Activated naive CD8-positive, alpha-beta T cell treated with anti-CD3 and anti-CD28 coated beads for 36 hours (primary cell): ENCODE data around the gene SH2D3C. TPM values are rescaled to one million over a fixed set of nuclear protein-coding genes. Genes with fewer than 3 reads are reported as not detected.
"Not testable (repeated sequence)": the region's sequence is repeated elsewhere in the genome, so short reads cannot be mapped to it uniquely, and the experiment has no call there.

Experiments
- DNase-seq: peaks from one replicate; pipeline ENCODE4 v3.0.0; 2021
- H3K27ac Mint-ChIP-seq: one replicate; pipeline ENCODE4 v1.8.0; 2022; ENCODE audit warnings: mild to moderate bottlenecking, moderate library complexity, mixed read lengths
- H3K27me3 Mint-ChIP-seq: one replicate; pipeline ENCODE4 v1.8.0; 2022; ENCODE audit warnings: mild to moderate bottlenecking, mixed read lengths
- H3K36me3 Mint-ChIP-seq: one replicate; pipeline ENCODE4 v1.8.0; 2021; ENCODE audit warnings: mild to moderate bottlenecking, mixed read lengths
- H3K4me1 Mint-ChIP-seq: one replicate; pipeline ENCODE4 v1.8.0; 2021; ENCODE audit warnings: mixed read lengths
- H3K4me3 Mint-ChIP-seq: one replicate; pipeline ENCODE4 v1.8.0; 2022; ENCODE audit warnings: mild to moderate bottlenecking, moderate library complexity, mixed read lengths
- H3K9me3 Mint-ChIP-seq: one replicate; pipeline ENCODE4 v1.8.0; 2022; ENCODE audit warnings: mixed read lengths
- total RNA-seq, 2 experiments: library from RNA; stranded (reverse); gene quantifications; one replicate each; pipeline ENCODE4 v1.2.3, GENCODE V29; 2021

Gene SH2D3C
- total RNA-seq, 2 experiments from 2014 or later, result 20.4 to 21.5 TPM

GRCh38 chr9:127781806-127782205 lies 3.3 kb upstream of the SH2D3C start:
- Mint-ChIP-seq H3K36me3 (peaks cover 16% of the 10 kb centered on the region), H3K4me3 (peak overlapping the region; percentile 47), H3K9me3 (no peaks in the 10 kb centered on the region), H3K4me1 (peaks cover 54% of the 10 kb centered on the region), H3K27ac (peak overlapping the region; percentile 95), H3K27me3 (no peaks in the 10 kb centered on the region)
- DNase-seq, result no peak

GRCh38 chr9:127780909-127781308 lies 2.4 kb upstream of the SH2D3C start:
- Mint-ChIP-seq H3K36me3 (peaks cover 12% of the 10 kb centered on the region), H3K27ac (peak overlapping the region; percentile 97), H3K4me1 (peaks cover 55% of the 10 kb centered on the region)
- not testable (repeated sequence) for H3K27me3 Mint-ChIP-seq, H3K4me3 Mint-ChIP-seq, DNase-seq, H3K9me3 Mint-ChIP-seq

DNA sequence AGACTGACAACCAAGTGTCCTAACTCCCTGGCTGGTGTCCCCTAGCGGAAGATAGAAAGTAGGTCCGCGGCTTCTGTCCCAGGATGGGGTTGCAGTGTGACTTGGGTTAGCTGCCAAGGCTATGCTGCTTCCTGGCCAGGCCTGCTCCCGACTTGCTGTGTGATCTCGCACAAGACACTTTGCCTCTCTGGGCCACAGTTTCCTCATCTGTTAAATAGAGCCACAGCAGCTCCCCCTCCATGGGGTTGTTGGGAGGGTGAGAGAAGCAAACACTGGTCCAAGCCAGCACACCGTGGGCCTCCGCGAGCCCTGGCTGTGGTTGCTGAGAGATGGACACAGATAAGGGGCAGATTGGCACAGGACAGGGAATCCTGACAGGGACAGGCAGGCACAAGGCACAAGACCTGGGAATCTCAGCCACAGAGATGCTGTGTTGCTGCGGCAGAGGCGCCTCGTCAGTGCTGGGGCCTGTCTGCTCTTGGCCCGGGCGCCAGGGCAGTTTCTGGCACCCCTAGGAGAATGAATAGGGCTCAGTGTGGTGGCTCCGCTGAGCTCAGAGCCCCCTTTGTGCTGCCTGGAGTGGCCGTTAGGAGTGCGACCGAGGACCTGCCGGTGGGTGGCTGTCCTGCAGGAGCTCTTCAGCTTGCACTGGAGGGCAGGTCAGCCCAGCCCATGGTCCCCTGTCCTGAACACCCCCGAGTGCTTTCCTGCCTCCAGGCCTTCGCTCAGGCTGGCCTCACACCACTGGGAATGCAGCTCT lies 1.8 kb upstream of the SH2D3C start:
- Mint-ChIP-seq H3K27ac (peak overlapping the region; percentile 97), H3K27me3 (no peaks in the 10 kb centered on the region), H3K9me3 (no peaks in the 10 kb centered on the region), H3K4me1 (peaks cover 55% of the 10 kb centered on the region), H3K36me3 (peaks cover 12% of the 10 kb centered on the region), H3K4me3 (no peak overlapping the region)
- DNase-seq, result no peak

DNA sequence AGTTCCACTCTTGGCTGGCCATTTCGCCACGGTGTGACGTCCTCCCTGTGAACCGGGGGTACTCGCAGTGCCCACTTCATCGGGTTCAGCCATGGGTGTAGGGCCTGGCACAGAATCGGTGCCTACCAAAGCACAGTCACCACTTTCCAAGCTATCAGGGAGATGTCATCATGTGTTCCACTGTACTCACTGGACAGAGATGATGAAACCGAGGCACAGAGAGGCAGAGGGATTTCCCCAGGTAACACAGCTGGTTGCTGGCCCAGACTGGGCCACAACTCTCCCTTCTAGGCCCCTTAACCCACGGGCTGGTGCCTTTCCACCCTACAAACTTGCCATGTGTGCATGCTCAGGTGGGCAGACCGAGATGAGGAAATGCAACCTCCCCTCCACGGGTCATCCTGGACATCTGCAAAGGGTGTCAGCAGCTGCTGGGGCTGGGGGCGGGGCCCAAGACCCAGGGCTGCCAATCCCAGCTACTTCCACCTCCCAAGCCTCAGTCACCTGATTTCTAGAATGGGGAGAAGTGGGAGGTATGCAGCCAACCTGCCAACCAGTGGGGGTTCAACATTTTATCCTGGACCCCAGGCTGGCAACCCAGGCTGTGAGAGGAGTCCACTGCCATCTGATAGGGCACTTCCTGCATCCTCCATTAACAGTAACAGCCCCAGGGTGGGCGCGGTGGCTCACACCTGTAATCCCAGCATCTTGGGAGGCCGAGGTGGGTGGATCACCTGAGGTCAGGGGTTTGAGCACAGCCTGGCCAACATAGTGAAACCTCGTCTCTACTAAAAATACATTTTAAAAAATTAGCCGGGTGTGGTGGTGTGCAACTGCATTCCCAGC lies 893 bp upstream of the SH2D3C start:
- peaks cover 14% of the 10 kb centered on the region for H3K36me3 Mint-ChIP-seq
- no peaks in the 10 kb centered on the region for H3K9me3 Mint-ChIP-seq
- peak; percentile 77 for DNase-seq
- H3K27me3 Mint-ChIP-seq, result no peaks in the 10 kb centered on the region
- peak overlapping the region; percentile 97 for H3K27ac Mint-ChIP-seq
- peak overlapping the region; percentile 98 for H3K4me3 Mint-ChIP-seq
- H3K4me1 Mint-ChIP-seq, result peaks cover 52% of the 10 kb centered on the region

DNA sequence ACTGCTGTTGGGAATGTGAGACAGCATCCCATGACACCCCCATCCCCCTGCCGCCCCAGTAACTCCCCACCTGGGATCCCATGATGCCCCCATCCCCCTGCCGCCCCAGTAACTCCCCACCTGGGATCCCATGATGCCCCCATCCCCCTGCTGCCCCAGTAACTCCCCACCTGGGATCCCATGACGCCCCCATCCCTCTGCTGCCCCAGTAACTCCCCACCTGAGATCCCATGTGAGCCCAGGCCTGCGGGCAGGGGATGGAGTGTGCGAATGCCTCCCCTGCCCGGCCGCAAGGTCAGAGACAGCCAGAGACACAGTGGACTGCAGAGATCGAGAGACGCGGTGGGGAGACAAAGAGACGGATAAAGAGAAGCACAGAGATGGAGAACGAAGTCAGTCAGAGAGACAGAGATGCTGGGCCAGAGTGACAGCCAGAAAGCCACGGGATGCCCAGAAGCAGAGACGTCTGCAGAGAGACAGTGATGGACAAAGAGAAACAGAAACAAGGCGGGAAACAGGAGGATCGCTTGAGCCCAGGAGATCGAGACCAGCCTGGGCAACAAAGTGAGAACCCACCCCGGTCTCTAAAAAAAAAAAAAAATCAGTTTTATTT lies 992 bp downstream of the SH2D3C start:
- peak overlapping the region; percentile 98 for H3K4me3 Mint-ChIP-seq
- peaks cover 22% of the 10 kb centered on the region for H3K36me3 Mint-ChIP-seq
- H3K27ac Mint-ChIP-seq, result peak overlapping the region; percentile 97
- H3K27me3 Mint-ChIP-seq, result no peaks in the 10 kb centered on the region
- no peaks in the 10 kb centered on the region for H3K9me3 Mint-ChIP-seq
- peaks cover 45% of the 10 kb centered on the region for H3K4me1 Mint-ChIP-seq
- DNase-seq, result no peak

GRCh38 chr9:127776924-127777289 lies 1.6 kb downstream of the SH2D3C start:
- H3K9me3 Mint-ChIP-seq, result no peaks in the 10 kb centered on the region
- peaks cover 41% of the 10 kb centered on the region for H3K4me1 Mint-ChIP-seq
- peak overlapping the region; percentile 97 for H3K27ac Mint-ChIP-seq
- no peaks in the 10 kb centered on the region for H3K27me3 Mint-ChIP-seq
- peak overlapping the region; percentile 98 for H3K4me3 Mint-ChIP-seq
- H3K36me3 Mint-ChIP-seq, result peaks cover 22% of the 10 kb centered on the region
- DNase-seq, result no peak

DNA sequence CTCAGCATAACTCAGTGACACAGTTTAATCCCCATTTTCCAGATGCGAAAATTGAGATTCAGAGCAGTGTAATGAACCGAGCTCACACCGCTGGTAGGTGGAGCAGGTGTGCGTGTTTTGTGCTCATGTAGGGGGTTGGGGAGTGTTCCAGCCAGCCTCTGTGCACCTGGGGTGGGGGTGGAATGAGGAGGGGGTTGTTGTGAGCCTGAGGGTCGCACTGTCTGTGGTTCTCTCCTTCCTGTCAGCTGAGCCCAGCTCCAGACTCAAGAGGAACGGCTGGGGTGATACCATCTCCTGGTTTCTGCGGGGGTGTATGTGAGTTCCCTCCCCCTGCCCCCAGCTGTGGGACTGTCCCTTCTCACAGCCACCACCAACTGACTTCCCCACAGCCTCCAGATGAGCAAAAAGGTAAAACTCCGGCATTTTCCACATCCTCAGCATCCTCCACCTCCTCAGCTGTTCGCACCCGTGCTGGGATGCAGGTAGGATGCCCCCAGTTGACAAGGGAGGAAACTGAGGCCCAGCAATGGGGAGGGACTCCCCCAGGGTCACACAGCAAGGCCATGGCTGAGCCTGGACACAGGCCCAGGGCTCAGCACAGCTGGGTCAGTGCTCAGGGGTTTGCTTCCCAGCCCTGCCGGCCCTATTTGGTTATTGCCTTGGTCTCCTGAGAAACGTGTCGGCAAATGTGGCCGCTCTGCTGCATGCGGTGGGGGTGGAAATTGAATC lies 2.1 kb downstream of the SH2D3C start:
- DNase-seq, result peak; percentile 79
- Mint-ChIP-seq H3K9me3 (no peaks in the 10 kb centered on the region), H3K4me3 (peak overlapping the region; percentile 98), H3K27me3 (no peaks in the 10 kb centered on the region), H3K27ac (peak overlapping the region; percentile 97), H3K36me3 (peaks cover 22% of the 10 kb centered on the region), H3K4me1 (peaks cover 40% of the 10 kb centered on the region)

GRCh38 chr9:127773981-127774380 lies 4.5 kb downstream of the SH2D3C start:
- H3K36me3 Mint-ChIP-seq, result peaks cover 27% of the 10 kb centered on the region

GRCh38 chr9:127773272-127773671 lies 5.2 kb downstream of the SH2D3C start:
- H3K9me3 Mint-ChIP-seq, result no peaks in the 10 kb centered on the region
- no peak overlapping the region for H3K27ac Mint-ChIP-seq
- DNase-seq, result no peak
- no peaks in the 10 kb centered on the region for H3K27me3 Mint-ChIP-seq
- no peak overlapping the region for H3K4me3 Mint-ChIP-seq
- H3K36me3 Mint-ChIP-seq, result peaks cover 28% of the 10 kb centered on the region
- H3K4me1 Mint-ChIP-seq, result peaks cover 49% of the 10 kb centered on the region

More at GRCh38 chr9:127773981-127774380, 4.5 kb downstream of the SH2D3C start:
- H3K9me3 Mint-ChIP-seq, result no peaks in the 10 kb centered on the region
- H3K27me3 Mint-ChIP-seq, result no peaks in the 10 kb centered on the region
- H3K27ac Mint-ChIP-seq, result no peak overlapping the region
- no peak overlapping the region for H3K4me3 Mint-ChIP-seq
- DNase-seq, result no peak
- H3K4me1 Mint-ChIP-seq, result peaks cover 45% of the 10 kb centered on the region

GRCh38 chr9:127772603-127773002 lies 5.9 kb downstream of the SH2D3C start:
- H3K9me3 Mint-ChIP-seq, result no peaks in the 10 kb centered on the region
- no peak overlapping the region for H3K4me3 Mint-ChIP-seq
- H3K36me3 Mint-ChIP-seq, result peaks cover 26% of the 10 kb centered on the region
- H3K27ac Mint-ChIP-seq, result no peak overlapping the region
- no peaks in the 10 kb centered on the region for H3K27me3 Mint-ChIP-seq
- H3K4me1 Mint-ChIP-seq, result peaks cover 51% of the 10 kb centered on the region
- no peak for DNase-seq

GRCh38 chr9:127771570-127772189 lies 6.8 kb downstream of the SH2D3C start:
- DNase-seq, result no peak
- H3K4me3 Mint-ChIP-seq, result peak overlapping the region; percentile 85
- H3K4me1 Mint-ChIP-seq, result peaks cover 57% of the 10 kb centered on the region
- H3K27me3 Mint-ChIP-seq, result no peaks in the 10 kb centered on the region
- H3K27ac Mint-ChIP-seq, result peak overlapping the region; percentile 83
- H3K9me3 Mint-ChIP-seq, result no peaks in the 10 kb centered on the region
- H3K36me3 Mint-ChIP-seq, result peaks cover 28% of the 10 kb centered on the region

- peak; percentile 99 for DNase-seq
- no peaks in the 10 kb centered on the region for H3K9me3 Mint-ChIP-seq
- peaks cover 33% of the 10 kb centered on the region for H3K36me3 Mint-ChIP-seq
- no peaks in the 10 kb centered on the region for H3K27me3 Mint-ChIP-seq
- peak overlapping the region; percentile 83 for H3K27ac Mint-ChIP-seq
- H3K4me3 Mint-ChIP-seq, result peak overlapping the region; percentile 85
- peaks cover 55% of the 10 kb centered on the region for H3K4me1 Mint-ChIP-seq
These were observed 7.4 kb downstream of the SH2D3C start for GRCh38 chr9:127770905-127771569.

DNA sequence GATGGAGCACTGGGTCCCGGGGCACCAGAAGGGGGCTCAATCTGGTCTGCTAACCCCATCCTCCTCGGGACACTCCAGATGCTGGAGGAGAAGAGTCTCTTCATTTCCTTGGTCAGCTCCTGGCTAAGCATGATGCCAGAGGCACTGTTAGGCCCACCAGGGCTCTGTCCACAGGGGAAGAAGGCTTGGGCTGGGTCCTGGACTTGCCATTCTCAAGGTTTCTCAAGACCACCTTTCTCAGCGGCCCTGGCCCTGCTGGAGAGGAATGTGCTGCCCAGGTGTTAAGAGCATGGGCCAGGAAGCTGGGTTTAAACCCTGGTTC lies 7.9 kb downstream of the SH2D3C start:
- peak overlapping the region; percentile 85 for H3K4me3 Mint-ChIP-seq
- peaks cover 33% of the 10 kb centered on the region for H3K36me3 Mint-ChIP-seq
- peaks cover 55% of the 10 kb centered on the region for H3K4me1 Mint-ChIP-seq
- H3K9me3 Mint-ChIP-seq, result no peaks in the 10 kb centered on the region
- H3K27me3 Mint-ChIP-seq, result no peaks in the 10 kb centered on the region
- no peak for DNase-seq
- peak overlapping the region; percentile 83 for H3K27ac Mint-ChIP-seq
